ENCODE data around the gene PICK1. TPM values are rescaled to one million over a fixed set of nuclear protein-coding genes. Genes with fewer than 3 reads are reported as not detected.

Gene PICK1
- total RNA-seq, 1 donor from 2014 or later = 8.9 TPM

GRCh38 chr22:38018938-38019827, 38.0 kb upstream of the PICK1 start:
- Histone ChIP-seq H3K9ac (ENCODE audit: low read depth in 1 of 3, low read length in 3 of 3) (peak overlapping the region in 1 of 3 donors; percentile 8), H3K4me3 (ENCODE audit: low read length in 3 of 3) (no peak overlapping the region), H3K4me1 (ENCODE audit: control insufficient read depth in 3 of 3, insufficient read depth in 3 of 3, low read length in 3 of 3) (peaks cover 11 to 12% (median 11%) of the 10 kb centered on the region in 3 donors), H3K27me3 (ENCODE audit: control insufficient read depth in 3 of 3, insufficient read depth in 3 of 3, low read length in 3 of 3) (no peaks in the 10 kb centered on the region), H3K27ac (ENCODE audit: low read depth, low read length) (no peak overlapping the region), H3K9me3 (ENCODE audit: control insufficient read depth in 3 of 3, low read length in 3 of 3) (no peaks in the 10 kb centered on the region), H3K36me3 (ENCODE audit: control insufficient read depth in 3 of 3, insufficient read depth in 3 of 3, low read length in 3 of 3) (no peaks in the 10 kb centered on the region)

- H3K4me1 ChIP-seq (ENCODE audit: control insufficient read depth in 3 of 3, insufficient read depth in 3 of 3, low read length in 3 of 3) = peaks cover 11 to 12% (median 11%) of the 10 kb centered on the region in 3 donors
- no peaks in the 10 kb centered on the region for H3K36me3 ChIP-seq (ENCODE audit: control insufficient read depth in 3 of 3, insufficient read depth in 3 of 3, low read length in 3 of 3)
- H3K9me3 ChIP-seq (ENCODE audit: control insufficient read depth in 3 of 3, low read length in 3 of 3) = no peaks in the 10 kb centered on the region
- no peak overlapping the region for H3K9ac ChIP-seq (ENCODE audit: low read depth in 1 of 3, low read length in 3 of 3)
- H3K27me3 ChIP-seq (ENCODE audit: control insufficient read depth in 3 of 3, insufficient read depth in 3 of 3, low read length in 3 of 3) = no peaks in the 10 kb centered on the region
- H3K4me3 ChIP-seq (ENCODE audit: low read length in 3 of 3) = no peak overlapping the region
- no peak overlapping the region for H3K27ac ChIP-seq (ENCODE audit: low read depth, low read length)
These were observed 36.0 kb upstream of the PICK1 start for GRCh38 chr22:38021206-38021605.

- H3K9ac ChIP-seq (ENCODE audit: low read depth in 1 of 3, low read length in 3 of 3) = no peak overlapping the region
- no peak overlapping the region for H3K27ac ChIP-seq (ENCODE audit: low read depth, low read length)
- no peak overlapping the region for H3K4me3 ChIP-seq (ENCODE audit: low read length in 3 of 3)
- H3K9me3 ChIP-seq (ENCODE audit: control insufficient read depth in 3 of 3, low read length in 3 of 3) = no peaks in the 10 kb centered on the region
- no peaks in the 10 kb centered on the region for H3K27me3 ChIP-seq (ENCODE audit: control insufficient read depth in 3 of 3, insufficient read depth in 3 of 3, low read length in 3 of 3)
- peaks cover under 1 to 2% (median 1%) of the 10 kb centered on the region in 3 donors for H3K4me1 ChIP-seq (ENCODE audit: control insufficient read depth in 3 of 3, insufficient read depth in 3 of 3, low read length in 3 of 3)
- no peaks in the 10 kb centered on the region for H3K36me3 ChIP-seq (ENCODE audit: control insufficient read depth in 3 of 3, insufficient read depth in 3 of 3, low read length in 3 of 3)
These were observed 34.2 kb upstream of the PICK1 start for GRCh38 chr22:38023045-38023444.

- H3K27ac ChIP-seq (ENCODE audit: low read depth, low read length) = no peak overlapping the region
- peaks cover 0 to 7% (median 4%) of the 10 kb centered on the region in 3 donors for H3K4me1 ChIP-seq (ENCODE audit: control insufficient read depth in 3 of 3, insufficient read depth in 3 of 3, low read length in 3 of 3)
- no peaks in the 10 kb centered on the region for H3K36me3 ChIP-seq (ENCODE audit: control insufficient read depth in 3 of 3, insufficient read depth in 3 of 3, low read length in 3 of 3)
- H3K9me3 ChIP-seq (ENCODE audit: control insufficient read depth in 3 of 3, low read length in 3 of 3) = no peaks in the 10 kb centered on the region
- no peaks in the 10 kb centered on the region for H3K27me3 ChIP-seq (ENCODE audit: control insufficient read depth in 3 of 3, insufficient read depth in 3 of 3, low read length in 3 of 3)
- H3K4me3 ChIP-seq (ENCODE audit: low read length in 3 of 3) = no peak overlapping the region
- H3K9ac ChIP-seq (ENCODE audit: low read depth in 1 of 3, low read length in 3 of 3) = no peak overlapping the region
These were observed 31.7 kb upstream of the PICK1 start for GRCh38 chr22:38025514-38025913.

- no peak overlapping the region for H3K27ac ChIP-seq (ENCODE audit: low read depth, low read length)
- H3K9me3 ChIP-seq (ENCODE audit: control insufficient read depth in 3 of 3, low read length in 3 of 3) = no peaks in the 10 kb centered on the region
- no peaks in the 10 kb centered on the region for H3K27me3 ChIP-seq (ENCODE audit: control insufficient read depth in 3 of 3, insufficient read depth in 3 of 3, low read length in 3 of 3)
- no peak overlapping the region for H3K9ac ChIP-seq (ENCODE audit: low read depth in 1 of 3, low read length in 3 of 3)
- no peak overlapping the region for H3K4me3 ChIP-seq (ENCODE audit: low read length in 3 of 3)
- H3K4me1 ChIP-seq (ENCODE audit: control insufficient read depth in 3 of 3, insufficient read depth in 3 of 3, low read length in 3 of 3) = peaks cover 3 to 7% (median 5%) of the 10 kb centered on the region in 3 donors
- no peaks in the 10 kb centered on the region for H3K36me3 ChIP-seq (ENCODE audit: control insufficient read depth in 3 of 3, insufficient read depth in 3 of 3, low read length in 3 of 3)
These were observed 30.8 kb upstream of the PICK1 start for GRCh38 chr22:38026130-38027111.

GRCh38 chr22:38027487-38027886, 29.7 kb upstream of the PICK1 start:
- H3K36me3 ChIP-seq (ENCODE audit: control insufficient read depth in 3 of 3, insufficient read depth in 3 of 3, low read length in 3 of 3) = no peaks in the 10 kb centered on the region
- H3K4me1 ChIP-seq (ENCODE audit: control insufficient read depth in 3 of 3, insufficient read depth in 3 of 3, low read length in 3 of 3) = peaks cover 3 to 7% (median 5%) of the 10 kb centered on the region in 3 donors
- H3K4me3 ChIP-seq (ENCODE audit: low read length in 3 of 3) = no peak overlapping the region
- H3K27me3 ChIP-seq (ENCODE audit: control insufficient read depth in 3 of 3, insufficient read depth in 3 of 3, low read length in 3 of 3) = no peaks in the 10 kb centered on the region
- H3K27ac ChIP-seq (ENCODE audit: low read depth, low read length) = no peak overlapping the region
- no peaks in the 10 kb centered on the region for H3K9me3 ChIP-seq (ENCODE audit: control insufficient read depth in 3 of 3, low read length in 3 of 3)
- H3K9ac ChIP-seq (ENCODE audit: low read depth in 1 of 3, low read length in 3 of 3) = no peak overlapping the region

GRCh38 chr22:38028344-38029130, 28.7 kb upstream of the PICK1 start:
- Histone ChIP-seq H3K36me3 (ENCODE audit: control insufficient read depth in 3 of 3, insufficient read depth in 3 of 3, low read length in 3 of 3) (no peaks in the 10 kb centered on the region), H3K4me3 (ENCODE audit: low read length in 3 of 3) (no peak overlapping the region), H3K9ac (ENCODE audit: low read depth in 1 of 3, low read length in 3 of 3) (peak overlapping the region in 1 of 3 donors; percentile 40), H3K27me3 (ENCODE audit: control insufficient read depth in 3 of 3, insufficient read depth in 3 of 3, low read length in 3 of 3) (no peaks in the 10 kb centered on the region), H3K27ac (ENCODE audit: low read depth, low read length) (no peak overlapping the region), H3K9me3 (ENCODE audit: control insufficient read depth in 3 of 3, low read length in 3 of 3) (no peaks in the 10 kb centered on the region), H3K4me1 (ENCODE audit: control insufficient read depth in 3 of 3, insufficient read depth in 3 of 3, low read length in 3 of 3) (peaks cover 6 to 11% (median 10%) of the 10 kb centered on the region in 3 donors)

- H3K27ac ChIP-seq (ENCODE audit: low read depth, low read length) = no peak overlapping the region
These were observed 27.8 kb upstream of the PICK1 start for GRCh38 chr22:38029370-38029769.

GRCh38 chr22:38029901-38030300, 27.3 kb upstream of the PICK1 start:
- H3K4me3 ChIP-seq (ENCODE audit: low read length in 3 of 3) = no peak overlapping the region
- no peak overlapping the region for H3K9ac ChIP-seq (ENCODE audit: low read depth in 1 of 3, low read length in 3 of 3)
- H3K36me3 ChIP-seq (ENCODE audit: control insufficient read depth in 3 of 3, insufficient read depth in 3 of 3, low read length in 3 of 3) = no peaks in the 10 kb centered on the region
- H3K4me1 ChIP-seq (ENCODE audit: control insufficient read depth in 3 of 3, insufficient read depth in 3 of 3, low read length in 3 of 3) = peaks cover 19 to 21% (median 20%) of the 10 kb centered on the region in 3 donors
- H3K27ac ChIP-seq (ENCODE audit: low read depth, low read length) = no peak overlapping the region
- H3K9me3 ChIP-seq (ENCODE audit: control insufficient read depth in 3 of 3, low read length in 3 of 3) = no peaks in the 10 kb centered on the region
- no peaks in the 10 kb centered on the region for H3K27me3 ChIP-seq (ENCODE audit: control insufficient read depth in 3 of 3, insufficient read depth in 3 of 3, low read length in 3 of 3)

More at GRCh38 chr22:38029370-38029769, 27.8 kb upstream of the PICK1 start:
- Histone ChIP-seq H3K9ac (ENCODE audit: low read depth in 1 of 3, low read length in 3 of 3) (no peak overlapping the region), H3K9me3 (ENCODE audit: control insufficient read depth in 3 of 3, low read length in 3 of 3) (no peaks in the 10 kb centered on the region), H3K36me3 (ENCODE audit: control insufficient read depth in 3 of 3, insufficient read depth in 3 of 3, low read length in 3 of 3) (no peaks in the 10 kb centered on the region), H3K4me3 (ENCODE audit: low read length in 3 of 3) (no peak overlapping the region), H3K27me3 (ENCODE audit: control insufficient read depth in 3 of 3, insufficient read depth in 3 of 3, low read length in 3 of 3) (no peaks in the 10 kb centered on the region), H3K4me1 (ENCODE audit: control insufficient read depth in 3 of 3, insufficient read depth in 3 of 3, low read length in 3 of 3) (peaks cover 14 to 19% (median 18%) of the 10 kb centered on the region in 3 donors)

Data from skeletal muscle tissue (tissue), 4 donors.